GM23338 (cell line): ENCODE measurements around the gene WASHC2C.
"Not testable (repeated sequence)": the region's sequence is repeated elsewhere in the genome, so short reads cannot be mapped to it uniquely, and the experiment has no call there.

Experiments used
- CREB1 ChIP-seq: fragments of 250-450 bp; sonication (Bioruptor Pico); IDR thresholded peaks from 2 replicates; pipeline ENCODE4 v1.5.0; 2020; ENCODE audit warnings: low read depth, mild to moderate bottlenecking, moderate library complexity
- EZH2 ChIP-seq: fragments of 200-600 bp; sonication (generic); IDR thresholded peaks from one replicate; pipeline ENCODE4 v1.8.0; 2017; ENCODE audit warnings: antibody characterized with exemption, mild to moderate bottlenecking, low read depth; ENCODE audit not compliant: unreplicated experiment
- POLR2AphosphoS5 ChIP-seq: IDR thresholded peaks from 2 replicates; pipeline ENCODE4 v1.6.1; 2016; ENCODE audit warnings: antibody characterized with exemption, low read depth
- ZNF331 ChIP-seq: fragments of 250-450 bp; sonication (Bioruptor Pico); IDR thresholded peaks from 2 replicates; pipeline ENCODE4 v1.5.0; 2020; ENCODE audit warnings: low read depth, mild to moderate bottlenecking, moderate library complexity
- TF ChIP-seq, protein P1 (sequence below), 2 experiments: fragments of 200-600 bp in 1 of 2; sonication (generic) in 1 of 2; conservative IDR thresholded peaks; 2 replicates each; pipeline versions ENCODE4 v1.5.1 to v1.6.1; 2016 to 2017; ENCODE audit warnings: antibody characterized with exemption in 2 of 2, low read depth in 2 of 2, mild to moderate bottlenecking in 2 of 2, moderate library complexity in 1 of 2
- TF ChIP-seq, protein P2 (sequence below): fragments of 250-450 bp; sonication (Bioruptor Pico); IDR thresholded peaks from 2 replicates; pipeline ENCODE4 v1.5.0; 2020; ENCODE audit warnings: mild to moderate bottlenecking, moderate library complexity

DNA sequence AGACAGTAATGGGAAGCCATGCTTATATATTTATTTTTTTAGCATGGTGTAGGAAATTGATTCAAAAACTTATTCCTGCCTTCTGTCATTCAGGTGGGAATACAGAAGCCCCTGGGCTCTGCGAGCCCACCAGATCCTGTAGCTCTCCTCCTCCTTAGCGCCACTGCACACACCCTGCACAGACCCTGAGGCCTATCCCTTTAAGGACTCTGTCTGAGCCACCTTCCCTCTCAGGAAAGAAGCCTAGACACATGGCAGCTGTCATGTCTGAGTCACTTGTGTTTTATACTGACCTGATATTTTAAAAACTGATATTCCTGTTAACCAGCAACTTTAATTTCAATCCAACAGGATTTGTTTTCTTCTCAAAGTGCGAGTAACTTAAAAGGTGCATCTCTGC lies 36.0 kb downstream of the WASHC2C start:
- TF ChIP-seq, protein P1, sequence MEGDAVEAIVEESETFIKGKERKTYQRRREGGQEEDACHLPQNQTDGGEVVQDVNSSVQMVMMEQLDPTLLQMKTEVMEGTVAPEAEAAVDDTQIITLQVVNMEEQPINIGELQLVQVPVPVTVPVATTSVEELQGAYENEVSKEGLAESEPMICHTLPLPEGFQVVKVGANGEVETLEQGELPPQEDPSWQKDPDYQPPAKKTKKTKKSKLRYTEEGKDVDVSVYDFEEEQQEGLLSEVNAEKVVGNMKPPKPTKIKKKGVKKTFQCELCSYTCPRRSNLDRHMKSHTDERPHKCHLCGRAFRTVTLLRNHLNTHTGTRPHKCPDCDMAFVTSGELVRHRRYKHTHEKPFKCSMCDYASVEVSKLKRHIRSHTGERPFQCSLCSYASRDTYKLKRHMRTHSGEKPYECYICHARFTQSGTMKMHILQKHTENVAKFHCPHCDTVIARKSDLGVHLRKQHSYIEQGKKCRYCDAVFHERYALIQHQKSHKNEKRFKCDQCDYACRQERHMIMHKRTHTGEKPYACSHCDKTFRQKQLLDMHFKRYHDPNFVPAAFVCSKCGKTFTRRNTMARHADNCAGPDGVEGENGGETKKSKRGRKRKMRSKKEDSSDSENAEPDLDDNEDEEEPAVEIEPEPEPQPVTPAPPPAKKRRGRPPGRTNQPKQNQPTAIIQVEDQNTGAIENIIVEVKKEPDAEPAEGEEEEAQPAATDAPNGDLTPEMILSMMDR (conservative IDR thresholded peaks at IDR 0.05; ENCODE audit: low read depth in 2 of 2): not testable (repeated sequence)
- not testable (repeated sequence) for TF ChIP-seq POLR2AphosphoS5; EZH2; CREB1 (CRISPR knock-in tag); ZNF331 (CRISPR knock-in tag)
- TF ChIP-seq, protein P2, sequence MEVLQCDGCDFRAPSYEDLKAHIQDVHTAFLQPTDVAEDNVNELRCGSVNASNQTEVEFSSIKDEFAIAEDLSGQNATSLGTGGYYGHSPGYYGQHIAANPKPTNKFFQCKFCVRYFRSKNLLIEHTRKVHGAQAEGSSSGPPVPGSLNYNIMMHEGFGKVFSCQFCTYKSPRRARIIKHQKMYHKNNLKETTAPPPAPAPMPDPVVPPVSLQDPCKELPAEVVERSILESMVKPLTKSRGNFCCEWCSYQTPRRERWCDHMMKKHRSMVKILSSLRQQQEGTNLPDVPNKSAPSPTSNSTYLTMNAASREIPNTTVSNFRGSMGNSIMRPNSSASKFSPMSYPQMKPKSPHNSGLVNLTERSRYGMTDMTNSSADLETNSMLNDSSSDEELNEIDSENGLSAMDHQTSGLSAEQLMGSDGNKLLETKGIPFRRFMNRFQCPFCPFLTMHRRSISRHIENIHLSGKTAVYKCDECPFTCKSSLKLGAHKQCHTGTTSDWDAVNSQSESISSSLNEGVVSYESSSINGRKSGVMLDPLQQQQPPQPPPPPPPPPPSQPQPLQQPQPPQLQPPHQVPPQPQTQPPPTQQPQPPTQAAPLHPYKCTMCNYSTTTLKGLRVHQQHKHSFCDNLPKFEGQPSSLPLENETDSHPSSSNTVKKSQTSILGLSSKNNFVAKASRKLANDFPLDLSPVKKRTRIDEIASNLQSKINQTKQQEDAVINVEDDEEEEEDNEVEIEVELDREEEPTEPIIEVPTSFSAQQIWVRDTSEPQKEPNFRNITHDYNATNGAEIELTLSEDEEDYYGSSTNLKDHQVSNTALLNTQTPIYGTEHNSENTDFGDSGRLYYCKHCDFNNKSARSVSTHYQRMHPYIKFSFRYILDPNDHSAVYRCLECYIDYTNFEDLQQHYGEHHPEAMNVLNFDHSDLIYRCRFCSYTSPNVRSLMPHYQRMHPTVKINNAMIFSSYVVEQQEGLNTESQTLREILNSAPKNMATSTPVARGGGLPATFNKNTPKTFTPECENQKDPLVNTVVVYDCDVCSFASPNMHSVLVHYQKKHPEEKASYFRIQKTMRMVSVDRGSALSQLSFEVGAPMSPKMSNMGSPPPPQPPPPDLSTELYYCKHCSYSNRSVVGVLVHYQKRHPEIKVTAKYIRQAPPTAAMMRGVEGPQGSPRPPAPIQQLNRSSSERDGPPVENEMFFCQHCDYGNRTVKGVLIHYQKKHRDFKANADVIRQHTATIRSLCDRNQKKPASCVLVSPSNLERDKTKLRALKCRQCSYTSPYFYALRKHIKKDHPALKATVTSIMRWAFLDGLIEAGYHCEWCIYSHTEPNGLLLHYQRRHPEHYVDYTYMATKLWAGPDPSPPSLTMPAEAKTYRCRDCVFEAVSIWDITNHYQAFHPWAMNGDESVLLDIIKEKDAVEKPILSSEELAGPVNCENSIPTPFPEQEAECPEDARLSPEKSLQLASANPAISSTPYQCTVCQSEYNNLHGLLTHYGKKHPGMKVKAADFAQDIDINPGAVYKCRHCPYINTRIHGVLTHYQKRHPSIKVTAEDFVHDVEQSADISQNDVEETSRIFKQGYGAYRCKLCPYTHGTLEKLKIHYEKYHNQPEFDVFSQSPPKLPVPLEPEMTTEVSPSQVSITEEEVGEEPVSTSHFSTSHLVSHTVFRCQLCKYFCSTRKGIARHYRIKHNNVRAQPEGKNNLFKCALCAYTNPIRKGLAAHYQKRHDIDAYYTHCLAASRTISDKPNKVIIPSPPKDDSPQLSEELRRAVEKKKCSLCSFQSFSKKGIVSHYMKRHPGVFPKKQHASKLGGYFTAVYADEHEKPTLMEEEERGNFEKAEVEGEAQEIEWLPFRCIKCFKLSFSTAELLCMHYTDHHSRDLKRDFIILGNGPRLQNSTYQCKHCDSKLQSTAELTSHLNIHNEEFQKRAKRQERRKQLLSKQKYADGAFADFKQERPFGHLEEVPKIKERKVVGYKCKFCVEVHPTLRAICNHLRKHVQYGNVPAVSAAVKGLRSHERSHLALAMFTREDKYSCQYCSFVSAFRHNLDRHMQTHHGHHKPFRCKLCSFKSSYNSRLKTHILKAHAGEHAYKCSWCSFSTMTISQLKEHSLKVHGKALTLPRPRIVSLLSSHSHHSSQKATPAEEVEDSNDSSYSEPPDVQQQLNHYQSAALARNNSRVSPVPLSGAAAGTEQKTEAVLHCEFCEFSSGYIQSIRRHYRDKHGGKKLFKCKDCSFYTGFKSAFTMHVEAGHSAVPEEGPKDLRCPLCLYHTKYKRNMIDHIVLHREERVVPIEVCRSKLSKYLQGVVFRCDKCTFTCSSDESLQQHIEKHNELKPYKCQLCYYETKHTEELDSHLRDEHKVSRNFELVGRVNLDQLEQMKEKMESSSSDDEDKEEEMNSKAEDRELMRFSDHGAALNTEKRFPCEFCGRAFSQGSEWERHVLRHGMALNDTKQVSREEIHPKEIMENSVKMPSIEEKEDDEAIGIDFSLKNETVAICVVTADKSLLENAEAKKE: not testable (repeated sequence)
